K562 (cell line): ENCODE data around the gene NR5A2. TPM values are rescaled to one million over a fixed set of nuclear protein-coding genes. Genes with fewer than 3 reads are reported as not detected.
A peak's percentile ranks its signal among the peaks of the same experiment; 100 is the strongest.

ENCODE experiments used
- CAMTA2 ChIP-seq: fragments of 250-450 bp; sonication (Bioruptor Pico); conservative IDR thresholded peaks from 2 replicates; pipeline ENCODE4 v1.5.1; 2022
- CBX1 ChIP-seq: sonication (generic); IDR thresholded peaks from 2 replicates; pipeline ENCODE4 v1.6.1; 2016; ENCODE audit warnings: antibody characterized with exemption, low read depth, mild to moderate bottlenecking
- COPS2 ChIP-seq: fragments of 450-650 bp; conservative IDR thresholded peaks from 2 replicates; pipeline ENCODE4 v1.6.1; 2016; ENCODE audit warnings: mild to moderate bottlenecking, moderate library complexity
- CREB1 ChIP-seq, 2 experiments: sonication (generic) in 1 of 2; formaldehyde crosslinking in 1 of 2; IDR thresholded peaks; 2 replicates each; pipeline versions ENCODE4 v1.6.1 to v1.8.0; 2012 to 2022; ENCODE audit warnings: inconsistent platforms in 1 of 2, mild to moderate bottlenecking in 1 of 2, missing genetic modification reagents in 1 of 2, moderate library complexity in 1 of 2
- GATAD2B ChIP-seq: fragments of 450-650 bp; IDR thresholded peaks from 2 replicates; pipeline ENCODE4 v1.6.1; 2017; ENCODE audit warnings: mild to moderate bottlenecking, borderline replicate concordance
- KAT2B ChIP-seq: IDR thresholded peaks from one replicate; pipeline ENCODE4 v1.6.1; 2012; ENCODE audit warnings: low read depth, mild to moderate bottlenecking, control low read depth, inconsistent platforms, low read length, moderate library complexity
- MYC ChIP-seq, 2 experiments: fragments of 250-450 bp in 1 of 2; sonication (Bioruptor Pico) in 1 of 2; IDR thresholded peaks; 2 replicates each; pipeline versions ENCODE4 v1.5.1 to v1.6.1; 2012 to 2021; ENCODE audit warnings: low read depth in 2 of 2, borderline replicate concordance in 1 of 2, improper control_type of control experiment in 1 of 2, low read length in 1 of 2, mild to moderate bottlenecking in 1 of 2, moderate library complexity in 1 of 2
- NCOA4 ChIP-seq: fragments of 450-650 bp; IDR thresholded peaks from 2 replicates; pipeline ENCODE4 v1.6.1; 2018; ENCODE audit warnings: mild to moderate bottlenecking; ENCODE audit not compliant: partially characterized antibody
- NR2F6 ChIP-seq: fragments of 450-650 bp; formaldehyde crosslinking; IDR thresholded peaks from 2 replicates; pipeline ENCODE4 v1.4.0; 2020; ENCODE audit warnings: mild to moderate bottlenecking
- POLR2AphosphoS2 ChIP-seq: IDR thresholded peaks from 2 replicates; pipeline ENCODE4 v1.6.1; 2012; ENCODE audit warnings: low read length, improper control_type of control experiment
- TAF9B ChIP-seq: fragments of 450-650 bp; IDR thresholded peaks from 2 replicates; pipeline ENCODE4 v1.6.1; 2018; ENCODE audit warnings: mild to moderate bottlenecking; ENCODE audit not compliant: partially characterized antibody
- TFAP4 ChIP-seq: sonication (generic); formaldehyde crosslinking; IDR thresholded peaks from 2 replicates; pipeline ENCODE4 v1.8.0; 2022; ENCODE audit warnings: missing genetic modification reagents, mild to moderate bottlenecking, moderate library complexity, borderline replicate concordance
- ZMIZ1 ChIP-seq, 2 experiments: fragments of 150-350 bp in 1 of 2; IDR thresholded peaks; 2 replicates each; pipeline ENCODE4 v1.6.1; 2012 to 2016; ENCODE audit warnings: low read depth in 2 of 2, low read length in 2 of 2, mild to moderate bottlenecking in 1 of 2, moderate library complexity in 1 of 2
- polyA plus RNA-seq, 8 experiments: library from polyadenylated mRNA; depleted of rRNA in 4 of 8; stranded (reverse) in 5 of 8; unstranded in 3 of 8; fragments of >200 nt; fragmentation: Nextera tagmentation in 2 of 8; fragmentation: Illumina TruSeq in 1 of 8; extraction: Ambion mirVana in 2 of 8; extraction: Trizol in 1 of 8; gene quantifications; 2 replicates each; pipeline versions ENCODE4 v1.2.1 to v1.2.3, GENCODE V29; 2011 to 2014; ENCODE audit warnings: inconsistent platforms in 1 of 8, missing spikeins in 1 of 8
- total RNA-seq, 7 experiments: library from RNA; depleted of rRNA in 6 of 7; stranded (reverse); fragments of >200 nt in 6 of 7; fragmentation: Illumina TruSeq in 2 of 7; extraction: Trizol in 2 of 7; gene quantifications; 2 replicates each; pipeline versions ENCODE4 v1.2.1 to v1.2.3, GENCODE V29; 2011 to 2021; ENCODE audit warnings: low replicate concordance in 1 of 7
- TF ChIP-seq, protein P1 (sequence below): fragments of 250-450 bp; sonication (Bioruptor Pico); IDR thresholded peaks from 2 replicates; pipeline ENCODE4 v1.4.0; 2020
- TF ChIP-seq, protein P2 (sequence below): fragments of 250-450 bp; sonication (Bioruptor Pico); IDR thresholded peaks from 2 replicates; pipeline ENCODE4 v1.8.0; 2022; ENCODE audit warnings: moderate library complexity, mild to moderate bottlenecking, inconsistent platforms
- TF ChIP-seq, protein P3 (sequence below): fragments of 450-650 bp; formaldehyde crosslinking; conservative IDR thresholded peaks from 2 replicates; pipeline ENCODE4 v1.4.0; 2022; ENCODE audit warnings: mild to moderate bottlenecking, missing genetic modification characterization

NR5A2 gene
- total and polyA plus RNA-seq, 9 of the 15 experiments (the other 6 are each of a cell fraction or from before 2014, with no cell fraction given), result 0.13 to 0.40 (median 0.29) TPM

- no peak for TF ChIP-seq ZMIZ1 (IDR thresholded peaks at IDR 0.05; ENCODE audit: low read depth in 2 of 2, low read length in 2 of 2)
- TF ChIP-seq NR2F6, result no peak
- TF ChIP-seq KAT2B, result no peak
- TF ChIP-seq CAMTA2 (CRISPR knock-in tag), result no peak
- TF ChIP-seq GATAD2B, result 0 out of 2 replicates have a peak, but pooled peaks have one; percentile 5
- no peak for TF ChIP-seq POLR2AphosphoS2
- no peak for TF ChIP-seq TFAP4 (CRISPR knock-in tag)
- TF ChIP-seq, protein P1, sequence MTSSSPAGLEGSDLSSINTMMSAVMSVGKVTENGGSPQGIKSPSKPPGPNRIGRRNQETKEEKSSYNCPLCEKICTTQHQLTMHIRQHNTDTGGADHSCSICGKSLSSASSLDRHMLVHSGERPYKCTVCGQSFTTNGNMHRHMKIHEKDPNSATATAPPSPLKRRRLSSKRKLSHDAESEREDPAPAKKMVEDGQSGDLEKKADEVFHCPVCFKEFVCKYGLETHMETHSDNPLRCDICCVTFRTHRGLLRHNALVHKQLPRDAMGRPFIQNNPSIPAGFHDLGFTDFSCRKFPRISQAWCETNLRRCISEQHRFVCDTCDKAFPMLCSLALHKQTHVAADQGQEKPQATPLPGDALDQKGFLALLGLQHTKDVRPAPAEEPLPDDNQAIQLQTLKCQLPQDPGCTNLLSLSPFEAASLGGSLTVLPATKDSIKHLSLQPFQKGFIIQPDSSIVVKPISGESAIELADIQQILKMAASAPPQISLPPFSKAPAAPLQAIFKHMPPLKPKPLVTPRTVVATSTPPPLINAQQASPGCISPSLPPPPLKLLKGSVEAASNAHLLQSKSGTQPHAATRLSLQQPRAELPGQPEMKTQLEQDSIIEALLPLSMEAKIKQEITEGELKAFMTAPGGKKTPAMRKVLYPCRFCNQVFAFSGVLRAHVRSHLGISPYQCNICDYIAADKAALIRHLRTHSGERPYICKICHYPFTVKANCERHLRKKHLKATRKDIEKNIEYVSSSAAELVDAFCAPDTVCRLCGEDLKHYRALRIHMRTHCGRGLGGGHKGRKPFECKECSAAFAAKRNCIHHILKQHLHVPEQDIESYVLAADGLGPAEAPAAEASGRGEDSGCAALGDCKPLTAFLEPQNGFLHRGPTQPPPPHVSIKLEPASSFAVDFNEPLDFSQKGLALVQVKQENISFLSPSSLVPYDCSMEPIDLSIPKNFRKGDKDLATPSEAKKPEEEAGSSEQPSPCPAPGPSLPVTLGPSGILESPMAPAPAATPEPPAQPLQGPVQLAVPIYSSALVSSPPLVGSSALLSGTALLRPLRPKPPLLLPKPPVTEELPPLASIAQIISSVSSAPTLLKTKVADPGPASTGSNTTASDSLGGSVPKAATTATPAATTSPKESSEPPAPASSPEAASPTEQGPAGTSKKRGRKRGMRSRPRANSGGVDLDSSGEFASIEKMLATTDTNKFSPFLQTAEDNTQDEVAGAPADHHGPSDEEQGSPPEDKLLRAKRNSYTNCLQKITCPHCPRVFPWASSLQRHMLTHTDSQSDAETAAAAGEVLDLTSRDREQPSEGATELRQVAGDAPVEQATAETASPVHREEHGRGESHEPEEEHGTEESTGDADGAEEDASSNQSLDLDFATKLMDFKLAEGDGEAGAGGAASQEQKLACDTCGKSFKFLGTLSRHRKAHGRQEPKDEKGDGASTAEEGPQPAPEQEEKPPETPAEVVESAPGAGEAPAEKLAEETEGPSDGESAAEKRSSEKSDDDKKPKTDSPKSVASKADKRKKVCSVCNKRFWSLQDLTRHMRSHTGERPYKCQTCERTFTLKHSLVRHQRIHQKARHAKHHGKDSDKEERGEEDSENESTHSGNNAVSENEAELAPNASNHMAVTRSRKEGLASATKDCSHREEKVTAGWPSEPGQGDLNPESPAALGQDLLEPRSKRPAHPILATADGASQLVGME (CRISPR knock-in tag), result no peak
- no peak for TF ChIP-seq CREB1 (IDR thresholded peaks at IDR 0.05)
- no peak for TF ChIP-seq CREB1 (CRISPR knock-in tag; IDR thresholded peaks at IDR 0.05)
- TF ChIP-seq, protein P2, sequence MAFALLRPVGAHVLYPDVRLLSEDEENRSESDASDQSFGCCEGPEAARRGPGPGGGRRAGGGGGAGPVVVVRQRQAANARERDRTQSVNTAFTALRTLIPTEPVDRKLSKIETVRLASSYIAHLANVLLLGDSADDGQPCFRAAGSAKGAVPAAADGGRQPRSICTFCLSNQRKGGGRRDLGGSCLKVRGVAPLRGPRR (CRISPR knock-in tag), result no peak
- TF ChIP-seq, protein P3, sequence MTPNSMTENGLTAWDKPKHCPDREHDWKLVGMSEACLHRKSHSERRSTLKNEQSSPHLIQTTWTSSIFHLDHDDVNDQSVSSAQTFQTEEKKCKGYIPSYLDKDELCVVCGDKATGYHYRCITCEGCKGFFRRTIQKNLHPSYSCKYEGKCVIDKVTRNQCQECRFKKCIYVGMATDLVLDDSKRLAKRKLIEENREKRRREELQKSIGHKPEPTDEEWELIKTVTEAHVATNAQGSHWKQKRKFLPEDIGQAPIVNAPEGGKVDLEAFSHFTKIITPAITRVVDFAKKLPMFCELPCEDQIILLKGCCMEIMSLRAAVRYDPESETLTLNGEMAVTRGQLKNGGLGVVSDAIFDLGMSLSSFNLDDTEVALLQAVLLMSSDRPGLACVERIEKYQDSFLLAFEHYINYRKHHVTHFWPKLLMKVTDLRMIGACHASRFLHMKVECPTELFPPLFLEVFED (CRISPR knock-in tag), result no peak
- TF ChIP-seq CBX1, result no peak
- TF ChIP-seq TAF9B, result no peak
- TF ChIP-seq NCOA4, result no peak
- TF ChIP-seq MYC (IDR thresholded peaks at IDR 0.05; ENCODE audit: low read depth, low read length), result no peak
- TF ChIP-seq MYC (CRISPR knock-in tag; IDR thresholded peaks at IDR 0.05; ENCODE audit: borderline replicate concordance, low read depth), result no peak
- TF ChIP-seq COPS2, result no peak
Observed at GRCh38 chr1:200150721-200151120, 123.2 kb downstream of the NR5A2 start (continued).
